ENCODE data around the gene WEE2.

Gene WEE2

GRCh38 chr7:141715794-141716689 is 7.9 kb downstream of the WEE2 start:
- H3K4me3 ChIP-seq (ENCODE audit: insufficient read depth, low read length, poor library complexity, severe bottlenecking) = no peak overlapping the region
- no peaks in the 10 kb centered on the region for H3K9me2 ChIP-seq (replicated peaks; ENCODE audit: insufficient read depth, low read length)
- H3K27me3 ChIP-seq (ENCODE audit: low read length) = no peaks in the 10 kb centered on the region
- no peaks in the 10 kb centered on the region for H3K79me2 ChIP-seq (ENCODE audit: insufficient read depth, low read length)
- H2AFZ ChIP-seq (ENCODE audit: low read depth, low read length, severe bottlenecking) = no peak overlapping the region
- no peak overlapping the region for H3K9ac ChIP-seq (ENCODE audit: low read length)
- no peaks in the 10 kb centered on the region for H3K36me3 ChIP-seq (ENCODE audit: low read length)
- no peak overlapping the region for H3K27ac ChIP-seq (ENCODE audit: low read depth, low read length)
- H3F3A ChIP-seq (ENCODE audit: insufficient read depth) = no peaks in the 10 kb centered on the region
- no peaks in the 10 kb centered on the region for H3K9me3 ChIP-seq (ENCODE audit: insufficient read depth, low read length)
- TF ChIP-seq CTCF (IDR thresholded peaks at IDR 0.05; ENCODE audit: insufficient read depth, low read length, poor library complexity, severe bottlenecking) = no peak
- no peak for TF ChIP-seq EZH2phosphoT487 (conservative IDR thresholded peaks at IDR 0.05; ENCODE audit: low read length)
- no peaks in the 10 kb centered on the region for H4K20me1 ChIP-seq (ENCODE audit: low read depth, low read length)
- no peak overlapping the region for H3K4me2 ChIP-seq (ENCODE audit: low read depth, low read length, poor library complexity, severe bottlenecking)

GRCh38 chr7:141717450-141717849 is 9.3 kb downstream of the WEE2 start:
- no peaks in the 10 kb centered on the region for H3F3A ChIP-seq (ENCODE audit: insufficient read depth)
- H4K20me1 ChIP-seq (ENCODE audit: low read depth, low read length) = no peaks in the 10 kb centered on the region
- no peaks in the 10 kb centered on the region for H3K27me3 ChIP-seq (ENCODE audit: low read length)
- H3K9me2 ChIP-seq (replicated peaks; ENCODE audit: insufficient read depth, low read length) = no peaks in the 10 kb centered on the region
- TF ChIP-seq EZH2phosphoT487 (conservative IDR thresholded peaks at IDR 0.05; ENCODE audit: low read length) (no peak), CTCF (IDR thresholded peaks at IDR 0.05; ENCODE audit: insufficient read depth, low read length, poor library complexity, severe bottlenecking) (no peak)
- H3K9me3 ChIP-seq (ENCODE audit: insufficient read depth, low read length) = no peaks in the 10 kb centered on the region
- no peaks in the 10 kb centered on the region for H3K36me3 ChIP-seq (ENCODE audit: low read length)
- no peaks in the 10 kb centered on the region for H3K79me2 ChIP-seq (ENCODE audit: insufficient read depth, low read length)
- no peak overlapping the region for H3K4me3 ChIP-seq (ENCODE audit: insufficient read depth, low read length, poor library complexity, severe bottlenecking)
- no peak overlapping the region for H3K4me2 ChIP-seq (ENCODE audit: low read depth, low read length, poor library complexity, severe bottlenecking)
- no peak overlapping the region for H2AFZ ChIP-seq (ENCODE audit: low read depth, low read length, severe bottlenecking)
- no peak overlapping the region for H3K27ac ChIP-seq (ENCODE audit: low read depth, low read length)
- H3K9ac ChIP-seq (ENCODE audit: low read length) = no peak overlapping the region

GRCh38 chr7:141722529-141722928 is 14.4 kb downstream of the WEE2 start:
- no peak overlapping the region for H3K27ac ChIP-seq (ENCODE audit: low read depth, low read length)

More at GRCh38 chr7:141722529-141722928, 14.4 kb downstream of the WEE2 start:
- H3K9me2 ChIP-seq (replicated peaks; ENCODE audit: insufficient read depth, low read length) = no peaks in the 10 kb centered on the region
- TF ChIP-seq EZH2phosphoT487 (conservative IDR thresholded peaks at IDR 0.05; ENCODE audit: low read length) = no peak
- no peak for TF ChIP-seq CTCF (IDR thresholded peaks at IDR 0.05; ENCODE audit: insufficient read depth, low read length, poor library complexity, severe bottlenecking)
- no peaks in the 10 kb centered on the region for H4K20me1 ChIP-seq (ENCODE audit: low read depth, low read length)
- H3F3A ChIP-seq (ENCODE audit: insufficient read depth) = no peaks in the 10 kb centered on the region
- no peak overlapping the region for H3K4me2 ChIP-seq (ENCODE audit: low read depth, low read length, poor library complexity, severe bottlenecking)
- no peak overlapping the region for H2AFZ ChIP-seq (ENCODE audit: low read depth, low read length, severe bottlenecking)
- H3K36me3 ChIP-seq (ENCODE audit: low read length) = no peaks in the 10 kb centered on the region
- H3K27me3 ChIP-seq (ENCODE audit: low read length) = no peaks in the 10 kb centered on the region
- H3K9me3 ChIP-seq (ENCODE audit: insufficient read depth, low read length) = no peaks in the 10 kb centered on the region
- no peak overlapping the region for H3K4me3 ChIP-seq (ENCODE audit: insufficient read depth, low read length, poor library complexity, severe bottlenecking)
- H3K79me2 ChIP-seq (ENCODE audit: insufficient read depth, low read length) = no peaks in the 10 kb centered on the region
- no peak overlapping the region for H3K9ac ChIP-seq (ENCODE audit: low read length)
